ENCODE data around the gene CCDC3.

Gene CCDC3

GRCh38 chr10:12961416-12962205 is 39.9 kb downstream of the CCDC3 start:
- no peak for DNase-seq (ENCODE audit: low read depth)

- no peak for DNase-seq (ENCODE audit: low read depth)
Observed at GRCh38 chr10:12960941-12961340, 40.6 kb downstream of the CCDC3 start.

GRCh38 chr10:12960334-12960898 is 41.1 kb downstream of the CCDC3 start:
- no peak for DNase-seq (ENCODE audit: low read depth)

- no peak for DNase-seq (ENCODE audit: low read depth)
Observed at GRCh38 chr10:12958546-12959110, 42.9 kb downstream of the CCDC3 start.

GRCh38 chr10:12957081-12957480 is 44.4 kb downstream of the CCDC3 start:
- no peak for DNase-seq (ENCODE audit: low read depth)

- no peak for DNase-seq (ENCODE audit: low read depth)
Observed at GRCh38 chr10:12954866-12955265, 46.6 kb downstream of the CCDC3 start.

- no peak for DNase-seq (ENCODE audit: low read depth)
Observed at GRCh38 chr10:12950583-12951128, 50.9 kb downstream of the CCDC3 start.

GRCh38 chr10:12949248-12949647 is 52.3 kb downstream of the CCDC3 start:
- no peak for DNase-seq (ENCODE audit: low read depth)

- no peak for DNase-seq (ENCODE audit: low read depth)
Observed at GRCh38 chr10:12947741-12948140, 53.8 kb downstream of the CCDC3 start.

GRCh38 chr10:12946372-12946771 is 55.1 kb downstream of the CCDC3 start:
- DNase-seq (ENCODE audit: low read depth): no peak

GRCh38 chr10:12945690-12946359 is 55.7 kb downstream of the CCDC3 start:
- no peak for DNase-seq (ENCODE audit: low read depth)

- no peak for DNase-seq (ENCODE audit: low read depth)
Observed at GRCh38 chr10:12944931-12945330, 56.6 kb downstream of the CCDC3 start.

GRCh38 chr10:12943425-12943824 is 58.1 kb downstream of the CCDC3 start:
- no peak for DNase-seq (ENCODE audit: low read depth)

GRCh38 chr10:12941966-12942365 is 59.5 kb downstream of the CCDC3 start:
- no peak for DNase-seq (ENCODE audit: low read depth)

GRCh38 chr10:12940791-12941190 is 60.7 kb downstream of the CCDC3 start:
- no peak for DNase-seq (ENCODE audit: low read depth)

- DNase-seq (ENCODE audit: low read depth): no peak
Observed at GRCh38 chr10:12938271-12938670, 63.2 kb downstream of the CCDC3 start.

GRCh38 chr10:12937527-12937926 is 64.0 kb downstream of the CCDC3 start:
- DNase-seq (ENCODE audit: low read depth): no peak

GRCh38 chr10:12934777-12935176 is 66.7 kb downstream of the CCDC3 start:
- no peak for DNase-seq (ENCODE audit: low read depth)

- no peak for DNase-seq (ENCODE audit: low read depth)
Observed at GRCh38 chr10:12929381-12929780, 72.1 kb downstream of the CCDC3 start.

GRCh38 chr10:12928571-12928970 is 72.9 kb downstream of the CCDC3 start:
- DNase-seq (ENCODE audit: low read depth): no peak

GRCh38 chr10:12927896-12928295 is 73.6 kb downstream of the CCDC3 start:
- DNase-seq (ENCODE audit: low read depth): no peak

GRCh38 chr10:12925845-12926244 is 75.7 kb downstream of the CCDC3 start:
- no peak for DNase-seq (ENCODE audit: low read depth)

- no peak for DNase-seq (ENCODE audit: low read depth)
Observed at GRCh38 chr10:12924911-12925310, 76.6 kb downstream of the CCDC3 start.
